Tibial artery (tissue), 4 donors: Measurements from ENCODE around the gene SELENOV.

Experiments used
- DNase-seq, 2 donors: peaks; one replicate each; pipeline ENCODE4 v3.0.0-alpha.2; 2019
- H3K27ac ChIP-seq, 2 donors: fragments of 200-600 bp; sonication (generic) in 1 of 2; 1 replicate in 1 of 2; 2 replicates in 1 of 2; pipeline ENCODE4 v1.5.1; 2018 to 2019; ENCODE audit warnings: mild to moderate bottlenecking in 1 of 2
- H3K27me3 ChIP-seq, 2 donors: fragments of 200-600 bp; sonication (generic) in 1 of 2; one replicate each; pipeline versions ENCODE4 v1.5.1 to v1.6.0; 2016 to 2019
- H3K36me3 ChIP-seq, 3 donors: fragments of 200-600 bp; sonication (generic) in 2 of 3; one replicate each; pipeline ENCODE4 v1.5.1; 2016 to 2019; ENCODE audit warnings: mild to moderate bottlenecking in 2 of 3
- H3K4me1 ChIP-seq, 4 donors: fragments of 200-600 bp; sonication (generic) in 2 of 4; 1 replicate in 3 of 4; 2 replicates in 1 of 4; pipeline ENCODE4 v1.5.1; 2016 to 2019
- H3K4me3 ChIP-seq, 2 donors: fragments of 200-600 bp; sonication (generic) in 1 of 2; 1 replicate in 1 of 2; 2 replicates in 1 of 2; pipeline ENCODE4 v1.5.1; 2018 to 2019; ENCODE audit warnings: mild to moderate bottlenecking in 2 of 2
- H3K9me3 ChIP-seq, 3 donors: fragments of 200-600 bp; sonication (generic) in 1 of 3; one replicate each; pipeline ENCODE4 v1.5.1; 2016 to 2019
- intact Hi-C: fragments of 100-400 bp; cut with DNase I; formaldehyde crosslinking; loops from one replicate; pipeline ENCODE4 v1.15.0; 2023; ENCODE audit warnings: low total_unique reads
- TF ChIP-seq, protein P1 (sequence below), 2 experiments: fragments of 200-600 bp in 1 of 2; fragments of 450-650 bp in 1 of 2; IDR thresholded peaks; one replicate each; pipeline ENCODE4 v1.5.1; 2017 to 2019; ENCODE audit warnings: antibody characterized with exemption in 2 of 2, mild to moderate bottlenecking in 1 of 2, moderate library complexity in 1 of 2

Gene SELENOV, protein sequence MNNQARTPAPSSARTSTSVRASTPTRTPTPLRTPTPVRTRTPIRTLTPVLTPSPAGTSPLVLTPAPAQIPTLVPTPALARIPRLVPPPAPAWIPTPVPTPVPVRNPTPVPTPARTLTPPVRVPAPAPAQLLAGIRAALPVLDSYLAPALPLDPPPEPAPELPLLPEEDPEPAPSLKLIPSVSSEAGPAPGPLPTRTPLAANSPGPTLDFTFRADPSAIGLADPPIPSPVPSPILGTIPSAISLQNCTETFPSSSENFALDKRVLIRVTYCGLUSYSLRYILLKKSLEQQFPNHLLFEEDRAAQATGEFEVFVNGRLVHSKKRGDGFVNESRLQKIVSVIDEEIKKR

DNA sequence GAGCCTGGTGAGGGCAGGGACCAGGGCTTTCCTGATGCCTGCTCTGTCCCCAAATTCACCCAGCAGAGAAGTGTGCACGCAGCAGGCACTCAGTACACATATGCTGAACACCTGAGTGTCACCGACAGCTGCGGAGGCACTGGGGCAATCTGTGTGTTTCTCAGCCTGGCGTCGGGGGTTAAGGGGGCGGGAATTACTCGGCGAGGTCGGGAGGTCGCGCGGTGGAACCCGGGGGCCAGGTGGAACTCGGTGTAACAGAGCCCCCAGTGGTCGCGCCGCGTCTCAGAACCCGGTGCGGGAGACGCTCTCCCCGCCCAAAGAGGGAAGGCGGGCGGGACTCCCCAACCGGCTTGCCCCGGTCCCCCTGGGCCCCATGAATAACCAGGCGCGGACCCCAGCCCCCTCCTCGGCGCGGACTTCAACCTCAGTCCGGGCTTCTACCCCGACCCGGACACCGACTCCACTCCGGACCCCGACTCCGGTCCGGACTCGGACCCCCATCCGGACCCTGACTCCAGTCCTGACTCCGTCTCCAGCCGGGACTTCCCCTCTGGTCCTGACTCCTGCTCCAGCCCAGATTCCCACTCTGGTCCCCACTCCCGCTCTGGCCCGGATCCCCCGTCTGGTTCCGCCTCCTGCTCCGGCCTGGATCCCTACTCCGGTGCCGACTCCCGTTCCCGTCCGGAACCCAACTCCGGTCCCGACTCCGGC lies at the start of gene SELENOV:
Gene SELENOV, plus strand, starts transcription at position 300 of the 711 bp plus-strand sequence. Its CDS starts 74 bp downstream, at position 374.
- TF ChIP-seq, protein P1, sequence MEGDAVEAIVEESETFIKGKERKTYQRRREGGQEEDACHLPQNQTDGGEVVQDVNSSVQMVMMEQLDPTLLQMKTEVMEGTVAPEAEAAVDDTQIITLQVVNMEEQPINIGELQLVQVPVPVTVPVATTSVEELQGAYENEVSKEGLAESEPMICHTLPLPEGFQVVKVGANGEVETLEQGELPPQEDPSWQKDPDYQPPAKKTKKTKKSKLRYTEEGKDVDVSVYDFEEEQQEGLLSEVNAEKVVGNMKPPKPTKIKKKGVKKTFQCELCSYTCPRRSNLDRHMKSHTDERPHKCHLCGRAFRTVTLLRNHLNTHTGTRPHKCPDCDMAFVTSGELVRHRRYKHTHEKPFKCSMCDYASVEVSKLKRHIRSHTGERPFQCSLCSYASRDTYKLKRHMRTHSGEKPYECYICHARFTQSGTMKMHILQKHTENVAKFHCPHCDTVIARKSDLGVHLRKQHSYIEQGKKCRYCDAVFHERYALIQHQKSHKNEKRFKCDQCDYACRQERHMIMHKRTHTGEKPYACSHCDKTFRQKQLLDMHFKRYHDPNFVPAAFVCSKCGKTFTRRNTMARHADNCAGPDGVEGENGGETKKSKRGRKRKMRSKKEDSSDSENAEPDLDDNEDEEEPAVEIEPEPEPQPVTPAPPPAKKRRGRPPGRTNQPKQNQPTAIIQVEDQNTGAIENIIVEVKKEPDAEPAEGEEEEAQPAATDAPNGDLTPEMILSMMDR (IDR thresholded peaks at IDR 0.05), result no peak
- intact Hi-C loops, result no loop called here
- DNase-seq, result no peak

DNA sequence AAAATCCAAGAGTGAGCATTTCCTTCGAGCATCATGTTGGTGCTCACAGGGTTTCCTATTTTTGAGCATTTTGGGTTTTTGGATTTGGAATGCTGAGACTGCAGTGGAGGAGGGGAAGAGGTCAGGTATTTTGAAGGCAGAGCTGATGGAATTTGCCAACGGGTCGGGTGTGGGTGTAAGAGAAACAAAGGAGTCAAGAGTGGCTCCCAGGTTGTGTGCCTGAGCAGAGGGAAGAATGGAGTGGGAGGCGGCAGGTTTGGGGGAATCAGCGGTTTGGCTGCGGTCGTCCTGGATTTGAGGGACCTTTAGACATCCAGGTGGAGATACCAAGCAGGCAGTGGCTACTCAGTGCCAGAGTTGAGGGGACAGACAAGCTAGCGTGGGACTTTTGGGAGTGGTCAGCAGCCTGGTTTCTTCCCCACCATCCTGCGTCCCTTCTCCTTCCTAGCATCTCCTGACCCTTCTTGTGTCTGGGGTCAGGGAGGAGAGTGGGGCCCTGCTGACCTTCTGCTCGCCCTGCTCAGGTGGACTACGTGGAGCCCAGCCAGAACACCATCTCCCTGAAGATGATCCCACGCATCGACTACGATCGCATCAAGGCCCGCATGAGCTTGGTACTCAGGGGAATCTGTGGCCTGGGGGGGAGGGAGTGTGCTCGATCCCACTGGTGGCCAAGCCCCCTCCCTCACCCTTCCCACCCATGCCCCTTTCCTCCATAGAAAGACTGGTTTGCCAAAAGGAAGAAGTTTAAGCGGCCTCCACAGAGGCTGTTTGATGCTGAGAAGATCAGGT lies 48.8 kb upstream of the SELENOV start:
- intact Hi-C loops, result no loop called here
- H3K4me3 ChIP-seq, result no peak overlapping the region
- no peak overlapping the region for H3K27ac ChIP-seq
- TF ChIP-seq, protein P1 (IDR thresholded peaks at IDR 0.05), result no peak
- peaks cover 76 to 94% (median 79%) of the 10 kb centered on the region in 3 donors for H3K36me3 ChIP-seq
- no peaks in the 10 kb centered on the region for H3K27me3 ChIP-seq
- no peaks in the 10 kb centered on the region for H3K4me1 ChIP-seq
- H3K9me3 ChIP-seq, result no peaks in the 10 kb centered on the region
- DNase-seq, result no peak

More for the DNA sequence above, at the start of gene SELENOV:
- Histone ChIP-seq H3K27ac (no peak within 1 kb of the TSS), H3K4me3 (peak within 1 kb of the TSS in 1 of 2 donors; percentile 38), H3K4me1 (peaks cover 4 to 17% (median 14%) of the 10 kb centered on the region in 4 donors), H3K9me3 (no peaks in the 10 kb centered on the region), H3K36me3 (no peaks in the 10 kb centered on the region), H3K27me3 (peaks cover 4 to 73% of the 10 kb centered on the region in 2 donors)

DNA sequence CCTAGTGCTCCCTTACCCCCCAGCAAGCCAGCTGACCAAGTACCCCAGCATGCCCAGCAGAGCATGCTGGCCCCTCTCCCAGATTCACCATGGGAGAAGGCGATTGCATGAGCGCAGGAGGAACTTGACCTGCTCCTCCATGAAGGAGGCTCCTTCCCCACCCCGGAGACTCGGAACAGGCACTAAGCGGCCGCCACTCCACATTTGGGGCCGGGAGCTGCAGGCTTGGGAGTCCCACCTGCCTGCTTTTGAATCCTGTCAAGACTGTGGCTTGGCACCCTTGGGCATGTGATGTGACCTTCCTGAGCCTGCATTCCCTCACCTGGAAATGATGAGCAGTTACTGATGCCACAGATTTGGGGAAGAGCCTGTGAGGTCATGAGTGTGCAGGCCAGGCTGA lies 47.0 kb upstream of the SELENOV start:
- no peak for DNase-seq
- intact Hi-C loops, result no loop called here
- TF ChIP-seq, protein P1 (IDR thresholded peaks at IDR 0.05), result no peak
- Histone ChIP-seq H3K4me3 (no peak overlapping the region), H3K9me3 (no peaks in the 10 kb centered on the region), H3K4me1 (no peaks in the 10 kb centered on the region), H3K27ac (no peak overlapping the region), H3K36me3 (peaks cover 88 to 95% (median 94%) of the 10 kb centered on the region in 3 donors), H3K27me3 (no peaks in the 10 kb centered on the region)

DNA sequence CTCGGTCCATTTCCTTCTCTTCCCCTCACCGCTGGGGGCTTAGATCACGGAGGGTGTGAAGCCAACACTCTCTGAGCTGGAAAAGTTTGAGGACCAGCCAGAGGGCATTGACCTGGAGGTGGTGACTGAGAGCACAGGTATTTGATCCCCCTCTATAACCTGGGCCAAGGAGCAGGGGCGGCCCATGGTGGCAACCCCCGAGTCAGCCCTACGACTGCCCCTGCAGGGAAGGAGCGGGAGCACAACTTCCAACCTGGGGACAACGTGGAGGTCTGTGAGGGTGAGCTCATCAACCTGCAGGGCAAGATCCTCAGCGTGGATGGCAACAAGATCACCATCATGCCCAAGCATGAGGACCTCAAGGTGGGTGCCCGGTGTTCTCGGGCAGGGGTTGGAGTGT lies 45.9 kb upstream of the SELENOV start:
- Histone ChIP-seq H3K9me3 (no peaks in the 10 kb centered on the region), H3K4me1 (no peaks in the 10 kb centered on the region), H3K27me3 (no peaks in the 10 kb centered on the region), H3K36me3 (peaks cover 99 to 100% (median 99%) of the 10 kb centered on the region in 3 donors), H3K27ac (no peak overlapping the region), H3K4me3 (no peak overlapping the region)
- no peak for DNase-seq
- TF ChIP-seq, protein P1 (IDR thresholded peaks at IDR 0.05), result no peak
- intact Hi-C loops, result no loop called here

DNA sequence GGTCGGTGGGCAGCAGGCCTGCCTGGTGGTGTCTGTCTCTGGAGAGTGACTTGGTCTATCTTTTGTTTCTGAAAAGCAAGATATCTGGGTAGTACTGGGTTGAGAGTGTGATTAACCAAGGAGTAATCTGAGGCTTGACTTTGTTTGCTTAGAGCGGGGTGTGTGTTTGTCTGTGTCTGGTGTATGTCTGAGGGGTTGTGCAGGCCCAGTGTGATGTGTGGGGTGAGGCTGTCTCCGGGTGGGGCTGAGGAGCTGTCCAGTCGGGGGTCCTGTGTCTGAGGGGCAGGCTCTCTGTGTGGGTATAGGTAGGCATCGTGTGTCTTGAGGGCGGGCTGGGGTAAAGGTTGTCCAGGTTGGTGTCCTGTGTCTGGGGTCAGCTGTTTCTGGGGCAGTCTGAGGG lies 45.4 kb upstream of the SELENOV start:
- Histone ChIP-seq H3K36me3 (peaks cover 99 to 100% (median 100%) of the 10 kb centered on the region in 3 donors), H3K27ac (no peak overlapping the region), H3K4me3 (no peak overlapping the region), H3K27me3 (no peaks in the 10 kb centered on the region), H3K4me1 (no peaks in the 10 kb centered on the region), H3K9me3 (no peaks in the 10 kb centered on the region)
- TF ChIP-seq, protein P1 (IDR thresholded peaks at IDR 0.05), result no peak
- DNase-seq, result no peak
- intact Hi-C loops, result no loop called here
